Measurements from ENCODE around the gene LSG1.

DNA sequence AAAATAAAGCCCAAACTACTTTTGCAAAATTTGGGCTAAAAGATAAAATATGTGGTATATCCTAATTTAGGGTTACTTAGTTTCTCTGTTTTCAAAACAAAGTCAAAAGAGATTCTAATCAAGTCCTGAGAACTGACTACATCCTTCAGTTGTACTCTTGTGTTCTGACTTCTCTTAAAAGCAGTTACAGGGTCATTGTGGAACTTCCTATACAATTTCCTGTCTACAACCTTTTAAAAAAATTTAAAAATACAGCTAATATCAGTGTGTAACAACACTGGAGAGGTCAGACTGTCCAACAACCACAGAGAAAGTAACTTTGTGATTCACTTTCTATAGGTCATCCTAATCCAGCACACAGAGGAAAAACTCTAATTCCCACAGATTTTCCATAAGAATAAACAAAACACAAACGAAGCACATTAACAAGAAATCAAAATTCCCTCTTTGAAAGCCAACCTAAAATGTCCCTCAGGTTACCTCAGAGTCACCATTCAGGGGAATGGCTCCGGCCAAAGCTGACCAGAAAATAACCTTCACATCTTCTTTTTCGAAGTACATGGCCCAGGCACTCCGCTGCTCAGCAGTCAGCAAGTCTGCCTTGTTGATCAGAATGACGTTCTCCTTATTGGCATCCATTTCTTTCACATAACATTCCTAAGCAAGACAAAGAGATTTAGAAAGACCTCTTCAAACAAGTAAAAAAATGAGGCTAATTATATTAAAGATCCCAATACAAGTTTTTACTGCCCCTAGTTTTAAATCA, 13.3 kb downstream of the LSG1 start:
- no peak for TF ChIP-seq PKNOX1 (IDR thresholded peaks at IDR 0.05)
- no peak for TF ChIP-seq GABPA (IDR thresholded peaks at IDR 0.05; ENCODE audit: low read depth)
- TF ChIP-seq, protein P1, sequence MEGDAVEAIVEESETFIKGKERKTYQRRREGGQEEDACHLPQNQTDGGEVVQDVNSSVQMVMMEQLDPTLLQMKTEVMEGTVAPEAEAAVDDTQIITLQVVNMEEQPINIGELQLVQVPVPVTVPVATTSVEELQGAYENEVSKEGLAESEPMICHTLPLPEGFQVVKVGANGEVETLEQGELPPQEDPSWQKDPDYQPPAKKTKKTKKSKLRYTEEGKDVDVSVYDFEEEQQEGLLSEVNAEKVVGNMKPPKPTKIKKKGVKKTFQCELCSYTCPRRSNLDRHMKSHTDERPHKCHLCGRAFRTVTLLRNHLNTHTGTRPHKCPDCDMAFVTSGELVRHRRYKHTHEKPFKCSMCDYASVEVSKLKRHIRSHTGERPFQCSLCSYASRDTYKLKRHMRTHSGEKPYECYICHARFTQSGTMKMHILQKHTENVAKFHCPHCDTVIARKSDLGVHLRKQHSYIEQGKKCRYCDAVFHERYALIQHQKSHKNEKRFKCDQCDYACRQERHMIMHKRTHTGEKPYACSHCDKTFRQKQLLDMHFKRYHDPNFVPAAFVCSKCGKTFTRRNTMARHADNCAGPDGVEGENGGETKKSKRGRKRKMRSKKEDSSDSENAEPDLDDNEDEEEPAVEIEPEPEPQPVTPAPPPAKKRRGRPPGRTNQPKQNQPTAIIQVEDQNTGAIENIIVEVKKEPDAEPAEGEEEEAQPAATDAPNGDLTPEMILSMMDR (IDR thresholded peaks at IDR 0.05 in 2 of 3, conservative IDR thresholded peaks at IDR 0.05 in 1 of 3; ENCODE audit: control insufficient read depth in 2 of 3, extremely low read depth in 1 of 3, insufficient read depth in 1 of 3, low read depth in 3 of 3, low read length in 3 of 3), result no peak
- TF ChIP-seq NFIC (IDR thresholded peaks at IDR 0.05; ENCODE audit: low read depth, low read length), result no peak
- TF ChIP-seq USF2 (IDR thresholded peaks at IDR 0.05; ENCODE audit: borderline replicate concordance, low read depth, low read length), result no peak
- no peak for TF ChIP-seq FOXK2 (IDR thresholded peaks at IDR 0.05)
- TF ChIP-seq EZH2 (IDR thresholded peaks at IDR 0.05; ENCODE audit: borderline replicate concordance, control insufficient read depth, low read depth, low read length), result no peak
- TF ChIP-seq NR2C2 (IDR thresholded peaks at IDR 0.05; ENCODE audit: borderline replicate concordance, control insufficient read depth, insufficient read length, low read depth), result no peak
- no peak for TF ChIP-seq MLLT1 (IDR thresholded peaks at IDR 0.05)
- no peak for TF ChIP-seq MTA2 (IDR thresholded peaks at IDR 0.05; ENCODE audit: low read depth)
